ENCODE results near the gene CACNA2D2.

CACNA2D2 gene

DNA sequence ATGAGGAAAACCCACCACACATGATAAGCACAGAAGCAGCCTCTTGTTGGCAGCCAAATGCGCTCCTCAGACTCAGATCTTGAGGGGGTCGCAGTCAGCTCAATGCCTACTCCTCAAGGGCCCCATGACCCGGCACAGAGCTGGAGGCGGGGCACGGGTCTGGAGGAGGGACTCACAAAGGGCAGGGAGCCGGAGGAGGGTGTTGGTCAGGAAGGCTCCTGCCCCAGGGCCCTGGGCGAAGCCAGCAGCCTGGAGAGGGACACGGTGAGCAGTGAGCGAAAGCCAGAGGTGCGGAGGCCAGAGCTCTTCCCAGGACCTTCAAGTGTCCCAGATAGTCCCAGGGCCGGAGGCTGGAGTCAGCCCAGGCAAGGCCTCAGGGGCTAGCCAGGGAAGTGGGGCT is 9.8 kb downstream of the CACNA2D2 start:
- no peak for DNase-seq

GRCh38 chr3:50493086-50493485 is 10.3 kb downstream of the CACNA2D2 start:
- no peak for DNase-seq

DNA sequence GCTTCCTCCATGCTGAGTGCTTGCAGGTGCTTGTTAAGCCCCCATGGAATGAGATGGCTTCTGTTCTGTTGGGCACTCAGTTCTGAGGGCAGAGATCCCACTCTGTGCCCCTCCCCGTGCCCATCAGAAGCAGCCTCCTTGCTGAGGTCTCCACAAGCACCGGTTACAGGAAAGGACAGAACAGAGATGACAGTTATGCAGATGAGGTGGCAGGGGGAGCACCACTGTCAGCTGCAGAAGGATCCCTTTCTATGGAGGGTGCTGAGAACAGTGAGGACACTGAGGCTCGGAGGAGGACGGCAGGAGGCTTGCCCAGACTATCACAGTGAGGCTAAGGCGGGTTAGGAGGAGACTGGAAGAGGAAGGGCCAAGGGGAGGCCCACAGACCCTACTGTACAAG is 12.4 kb downstream of the CACNA2D2 start:
- no peak for DNase-seq

GRCh38 chr3:50490424-50490823 is 13.0 kb downstream of the CACNA2D2 start:
- DNase-seq, result no peak

- DNase-seq, result no peak
Observed at GRCh38 chr3:50487181-50487580, 16.3 kb downstream of the CACNA2D2 start.

GRCh38 chr3:50486219-50486888 is 17.1 kb downstream of the CACNA2D2 start:
- no peak for DNase-seq

- DNase-seq, result no peak
Observed at GRCh38 chr3:50484722-50485121, 18.7 kb downstream of the CACNA2D2 start.

DNA sequence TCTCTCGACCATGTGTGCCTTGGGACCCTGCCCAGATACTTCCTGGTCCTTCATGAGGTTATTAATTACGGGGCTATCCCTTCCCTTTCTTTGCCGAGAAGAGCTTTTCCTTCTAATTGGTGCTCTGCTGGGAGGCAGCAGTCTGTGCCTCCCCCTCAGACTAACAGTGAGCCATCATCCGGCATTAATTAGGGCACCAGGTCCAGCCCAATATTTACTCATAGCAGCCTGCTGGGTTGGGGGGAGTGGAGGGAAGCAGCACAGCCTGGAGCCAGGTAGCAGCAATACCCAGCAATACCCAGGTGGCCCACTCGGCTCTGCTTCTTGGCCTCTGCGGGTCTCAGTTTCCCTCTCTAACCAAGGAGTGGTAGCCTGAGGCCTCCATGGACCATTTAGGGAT is 20.1 kb downstream of the CACNA2D2 start:
- no peak for DNase-seq

DNA sequence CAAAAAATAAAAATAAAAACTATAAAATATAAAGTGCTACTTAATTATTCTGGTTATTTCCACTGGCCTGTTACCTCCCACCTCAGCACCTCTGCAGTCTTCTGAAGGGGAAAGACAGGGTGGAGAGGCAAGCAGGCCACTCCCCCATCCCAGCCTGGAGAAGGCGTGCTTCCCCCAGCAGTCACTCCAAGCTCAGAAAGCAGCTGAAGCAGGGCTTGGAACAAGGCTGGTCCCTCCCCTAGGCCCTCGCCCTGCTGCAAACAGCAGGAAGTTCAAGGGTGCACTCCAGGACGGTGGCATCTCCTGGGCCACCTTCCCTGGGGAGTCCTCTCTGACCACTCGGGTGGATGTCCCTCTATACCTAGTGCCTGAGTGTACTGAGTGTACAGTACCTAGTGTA is 21.4 kb downstream of the CACNA2D2 start:
- DNase-seq, result peak; percentile 9

GRCh38 chr3:50480471-50480870 is 23.0 kb downstream of the CACNA2D2 start:
- DNase-seq, result no peak

DNA sequence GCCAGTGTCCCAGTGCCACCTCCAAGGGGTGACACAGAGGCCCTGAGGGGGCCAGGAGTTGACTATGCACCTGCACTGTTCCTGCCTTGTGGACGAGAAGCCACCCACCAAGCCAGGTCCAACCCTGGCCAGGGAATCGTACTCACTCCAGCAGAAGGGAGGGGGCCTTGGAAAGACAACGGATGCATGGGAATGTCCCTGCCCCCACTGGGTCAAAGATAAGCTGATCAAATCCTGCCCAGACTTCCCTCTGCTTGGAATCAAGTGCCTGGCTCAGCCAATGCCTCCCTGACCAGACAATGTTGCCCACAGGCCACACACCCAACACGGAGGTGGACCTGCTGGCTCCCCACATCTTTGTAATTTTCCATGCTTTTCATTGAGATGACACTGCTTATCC is 23.9 kb downstream of the CACNA2D2 start:
- DNase-seq, result no peak

- no peak for DNase-seq
Observed at GRCh38 chr3:50478671-50479260, 24.7 kb downstream of the CACNA2D2 start.

- DNase-seq, result no peak
Observed at GRCh38 chr3:50478051-50478450, 25.4 kb downstream of the CACNA2D2 start.

GRCh38 chr3:50475348-50475747 is 28.1 kb downstream of the CACNA2D2 start:
- DNase-seq, result no peak

DNA sequence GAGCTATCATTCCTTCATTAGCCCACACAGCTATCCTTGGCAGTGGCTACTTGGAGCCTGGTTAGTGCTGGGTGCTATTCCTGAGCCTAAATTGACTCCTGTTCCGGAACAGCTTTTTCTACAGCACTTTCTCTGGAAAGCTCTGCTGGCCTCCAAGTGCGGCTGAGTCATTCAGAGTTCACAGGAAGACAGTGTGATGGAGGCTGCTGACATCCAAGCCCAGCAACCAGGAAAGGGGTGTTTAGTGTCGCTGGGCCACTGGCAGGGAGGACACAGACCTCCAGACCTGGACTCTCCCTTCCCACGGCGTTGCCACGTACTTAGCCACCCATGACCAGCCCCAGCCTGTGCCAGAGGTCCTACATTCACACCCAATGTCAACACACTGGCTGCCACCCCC is 28.7 kb downstream of the CACNA2D2 start:
- DNase-seq, result no peak

DNA sequence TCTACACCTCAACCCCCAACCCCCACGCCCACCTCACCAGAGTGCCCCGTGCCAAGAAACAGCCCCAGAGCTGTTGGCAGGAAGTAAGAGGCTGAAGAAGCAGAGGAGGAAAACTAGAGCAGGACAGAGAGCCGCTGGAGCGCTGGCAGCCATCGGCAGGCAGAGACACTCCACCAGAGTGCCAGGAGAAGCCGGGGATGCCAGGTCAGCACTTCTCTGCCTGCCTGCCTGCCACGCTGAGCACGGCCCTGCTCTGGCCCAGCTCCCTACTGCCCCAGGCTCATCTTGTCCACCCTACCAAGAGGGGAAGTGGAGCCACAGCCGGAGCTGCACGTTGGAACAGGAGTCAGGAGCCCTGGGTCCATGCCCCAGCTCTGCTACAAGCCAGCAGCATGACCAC is 29.7 kb downstream of the CACNA2D2 start:
- DNase-seq, result no peak

DNA sequence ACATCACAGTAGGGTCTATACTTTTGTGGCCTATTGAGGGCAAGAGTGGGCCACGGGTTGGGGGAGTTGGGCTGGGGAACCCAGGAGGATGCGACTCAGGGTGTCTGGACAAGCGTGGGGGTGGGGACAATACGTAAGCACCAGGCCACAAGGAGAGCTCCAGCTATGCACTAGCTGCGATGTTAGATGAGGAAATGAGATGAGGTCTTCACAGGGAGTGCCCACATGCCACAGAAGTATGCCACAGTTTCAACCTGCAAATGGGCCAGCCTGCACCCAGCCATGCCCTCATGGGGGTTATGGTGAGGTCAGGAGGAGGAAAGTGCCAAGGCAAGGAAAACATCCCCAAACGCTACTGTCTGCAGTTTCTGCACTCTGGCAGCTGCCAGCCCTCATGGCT is 30.5 kb downstream of the CACNA2D2 start:
- no peak for DNase-seq

DNA sequence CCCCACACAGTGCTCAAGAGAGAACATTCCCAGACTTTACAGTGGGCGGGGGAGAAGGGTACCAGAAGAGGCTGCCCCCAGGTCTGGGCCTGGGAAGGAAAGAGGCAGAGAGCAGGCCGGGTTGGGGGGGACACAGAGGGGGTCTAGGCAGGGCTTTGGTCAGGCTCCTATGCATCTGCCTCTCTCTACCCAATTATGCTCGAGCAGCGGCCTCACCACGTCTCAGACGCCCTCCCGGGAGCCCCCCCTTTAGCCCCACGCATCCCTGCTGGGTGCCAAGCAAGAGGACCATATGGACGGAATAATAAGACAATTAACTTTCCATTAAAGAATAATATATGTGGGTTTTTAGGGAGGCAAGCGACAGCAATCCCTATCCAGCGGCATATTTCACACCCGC is 32.8 kb downstream of the CACNA2D2 start:
- no peak for DNase-seq

GRCh38 chr3:50467919-50468318 is 35.5 kb downstream of the CACNA2D2 start:
- no peak for DNase-seq

- DNase-seq, result no peak
Observed at GRCh38 chr3:50466177-50466576, 37.3 kb downstream of the CACNA2D2 start.

DNA sequence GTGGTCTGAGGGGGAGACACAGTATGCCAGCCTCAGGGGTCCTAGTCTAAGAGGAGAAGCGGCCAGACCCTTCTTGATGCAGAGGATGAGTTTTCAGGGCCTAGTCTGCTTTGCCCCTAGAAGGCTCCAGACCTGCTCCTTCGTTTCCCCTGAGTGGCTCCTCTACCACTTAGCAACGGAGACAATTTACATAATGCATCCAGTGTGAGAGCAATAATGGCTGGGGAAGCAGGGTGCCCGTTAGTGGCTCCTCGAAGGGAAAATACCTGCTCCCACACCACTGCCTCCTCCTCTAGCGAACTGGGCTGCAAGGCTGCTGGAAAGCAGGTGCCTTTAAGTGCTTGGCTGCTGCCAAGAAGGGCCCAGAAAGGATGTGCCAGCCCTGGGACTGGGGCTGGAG is 38.9 kb downstream of the CACNA2D2 start:
- DNase-seq, result peak; percentile 12

DNA sequence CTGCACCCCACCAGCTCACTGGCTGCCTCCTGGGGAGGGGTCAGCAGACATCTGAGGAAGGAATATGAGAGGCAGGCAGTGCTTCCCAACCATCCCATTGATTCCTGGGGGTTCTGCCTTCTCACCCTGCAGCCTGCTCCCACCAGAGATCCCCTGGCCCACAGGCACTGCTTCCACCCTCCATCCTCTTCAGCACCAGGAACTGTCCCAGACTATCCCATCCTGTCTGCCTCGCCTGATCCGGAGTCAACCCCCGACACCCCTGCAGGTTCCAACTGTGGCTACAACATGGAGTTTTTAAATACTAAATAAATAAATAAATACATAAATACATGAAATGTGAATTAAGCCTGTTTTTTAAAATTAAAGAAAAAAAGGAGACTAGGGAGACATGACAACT is 43.6 kb downstream of the CACNA2D2 start:
- no peak for DNase-seq

GRCh38 chr3:50457988-50458387 is 45.4 kb downstream of the CACNA2D2 start:
- DNase-seq, result no peak

DNA sequence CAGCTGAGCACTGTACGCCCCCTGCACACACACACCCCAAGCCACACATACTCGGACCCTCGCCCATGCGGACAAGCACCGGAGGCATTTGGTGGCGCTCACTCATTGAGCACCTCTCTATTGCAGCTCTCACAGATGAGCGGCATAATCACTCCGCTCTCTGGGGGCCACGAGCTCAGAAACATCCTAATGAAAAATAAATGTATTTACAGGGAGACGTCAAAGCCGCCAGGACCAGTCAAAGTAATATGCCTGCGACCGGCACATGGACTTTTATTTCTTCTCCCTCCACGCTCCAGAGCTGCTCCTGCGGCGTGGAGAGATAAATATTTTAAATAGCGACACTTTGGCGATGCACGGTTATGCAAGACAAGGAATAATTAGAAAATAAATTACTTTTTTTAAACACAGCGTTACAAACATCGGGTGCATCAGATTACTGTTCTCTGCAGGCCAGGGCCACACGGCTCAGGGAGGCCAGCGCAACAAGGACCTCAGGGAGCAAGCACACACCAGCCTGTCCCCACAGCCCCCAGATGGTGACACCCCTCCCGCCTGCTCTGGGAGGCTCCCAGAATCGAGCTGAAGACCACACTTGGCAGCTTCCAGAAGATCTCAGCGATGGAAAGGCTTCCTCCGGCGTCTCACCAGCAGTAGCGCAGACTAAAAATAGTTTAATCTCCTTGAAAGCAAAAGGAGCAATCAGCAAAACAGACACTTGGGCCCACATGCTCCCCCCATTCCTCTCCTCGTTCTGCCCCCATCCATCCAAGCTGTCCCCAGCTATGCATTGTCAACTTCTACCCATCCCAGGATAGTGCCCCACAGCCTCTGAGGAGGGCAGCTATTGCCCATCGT is 48.0 kb downstream of the CACNA2D2 start:
- DNase-seq, result no peak

All from NCI-H2227 treated with DMSO at 0.1 percent for 48 hours (cell line).